Endothelial cell (in vitro differentiated cells): Measurements from ENCODE around the gene ZNF195. TPM values are rescaled to one million over a fixed set of nuclear protein-coding genes. Genes with fewer than 3 reads are reported as not detected.

Source experiments
- DNase-seq: peaks from one replicate; pipeline ENCODE4 v3.0.0; 2021; ENCODE audit warnings: low spot score
- H3K27ac Mint-ChIP-seq: one replicate; pipeline ENCODE4 v1.8.0; 2021; ENCODE audit warnings: mixed read lengths, inconsistent platforms; ENCODE audit not compliant: unreplicated experiment
- H3K27me3 Mint-ChIP-seq: one replicate; pipeline ENCODE4 v1.8.0; 2021; ENCODE audit warnings: mild to moderate bottlenecking, moderate library complexity, mixed read lengths, inconsistent platforms; ENCODE audit not compliant: unreplicated experiment
- H3K36me3 Mint-ChIP-seq: one replicate; pipeline ENCODE4 v1.8.0; 2021; ENCODE audit warnings: mild to moderate bottlenecking, low read depth, mixed read lengths, inconsistent platforms; ENCODE audit not compliant: unreplicated experiment
- H3K4me1 Mint-ChIP-seq: one replicate; pipeline ENCODE4 v1.8.0; 2021; ENCODE audit warnings: mild to moderate bottlenecking, mixed read lengths, inconsistent platforms; ENCODE audit not compliant: unreplicated experiment
- H3K4me3 Mint-ChIP-seq: one replicate; pipeline ENCODE4 v1.8.0; 2021; ENCODE audit warnings: mild to moderate bottlenecking, mixed read lengths, inconsistent platforms; ENCODE audit not compliant: unreplicated experiment
- H3K9me3 Mint-ChIP-seq: one replicate; pipeline ENCODE4 v1.8.0; 2021; ENCODE audit warnings: mixed read lengths, inconsistent platforms; ENCODE audit not compliant: unreplicated experiment
- CTCF ChIP-seq: fragments of 200-600 bp; sonication (generic); IDR thresholded peaks from one replicate; pipeline ENCODE4 v1.5.0; 2021; ENCODE audit warnings: antibody characterized with exemption; ENCODE audit not compliant: unreplicated experiment
- total RNA-seq: library from RNA; stranded (reverse); fragmentation: NEBNext Ultra II Directional; extraction: Animal tissue kit (Norgen Biotek cat#: 25700); gene quantifications from one replicate; pipeline ENCODE4 v1.2.1, GENCODE V29; 2021; ENCODE audit not compliant: unreplicated experiment

ZNF195 gene
- total RNA-seq, 1 donor from 2014 or later: 46.0 TPM

- Mint-ChIP-seq H3K9me3 (no peaks in the 10 kb centered on the region), H3K4me3 (no peak overlapping the region), H3K27me3 (peaks cover 5% of the 10 kb centered on the region), H3K4me1 (peaks cover 28% of the 10 kb centered on the region), H3K27ac (no peak overlapping the region), H3K36me3 (peaks cover 32% of the 10 kb centered on the region)
- no peak for DNase-seq
- no peak for TF ChIP-seq CTCF
Observed at GRCh38 chr11:3381794-3382193, 2.8 kb upstream of the ZNF195 start.

- Mint-ChIP-seq H3K9me3 (no peaks in the 10 kb centered on the region), H3K27ac (peak overlapping the region; percentile 77), H3K4me3 (peak overlapping the region; percentile 84), H3K4me1 (peaks cover 37% of the 10 kb centered on the region), H3K36me3 (peaks cover 29% of the 10 kb centered on the region), H3K27me3 (peaks cover 3% of the 10 kb centered on the region)
- DNase-seq: no peak
- TF ChIP-seq CTCF: no peak
Observed at GRCh38 chr11:3380706-3381545, 2.0 kb upstream of the ZNF195 start.

- TF ChIP-seq CTCF: no peak
- Mint-ChIP-seq H3K4me1 (peaks cover 42% of the 10 kb centered on the region), H3K9me3 (no peaks in the 10 kb centered on the region), H3K36me3 (peaks cover 34% of the 10 kb centered on the region), H3K27ac (peak overlapping the region; percentile 32), H3K4me3 (peak overlapping the region; percentile 71), H3K27me3 (peaks cover 5% of the 10 kb centered on the region)
- no peak for DNase-seq
Observed at GRCh38 chr11:3375552-3375951, 3.4 kb downstream of the ZNF195 start.

- Mint-ChIP-seq H3K27me3 (peaks cover 2% of the 10 kb centered on the region), H3K4me3 (peak overlapping the region; percentile 27), H3K9me3 (peaks cover 2% of the 10 kb centered on the region), H3K36me3 (peaks cover 60% of the 10 kb centered on the region), H3K27ac (no peak overlapping the region), H3K4me1 (peaks cover 8% of the 10 kb centered on the region)
- no peak for TF ChIP-seq CTCF
- DNase-seq: no peak
Observed at GRCh38 chr11:3370311-3370870, 8.6 kb downstream of the ZNF195 start.

GRCh38 chr11:3369366-3369765, 9.6 kb downstream of the ZNF195 start:
- DNase-seq: no peak
- Mint-ChIP-seq H3K27me3 (peaks cover 2% of the 10 kb centered on the region), H3K27ac (no peak overlapping the region), H3K4me1 (peaks cover 3% of the 10 kb centered on the region), H3K4me3 (peak overlapping the region; percentile 56), H3K36me3 (peaks cover 67% of the 10 kb centered on the region), H3K9me3 (peaks cover 7% of the 10 kb centered on the region)
- TF ChIP-seq CTCF: no peak
